GM19372 (cell line): Measurements from ENCODE around the gene ELAVL4.

ENCODE experiments used
- ATAC-seq: cut with Tn5 transposase; IDR thresholded peaks from one replicate; pipeline ENCODE4 v1.9.1; 2021; ENCODE audit warnings: mild to moderate bottlenecking, low read depth, moderate library complexity; ENCODE audit not compliant: unreplicated experiment

Gene ELAVL4

DNA sequence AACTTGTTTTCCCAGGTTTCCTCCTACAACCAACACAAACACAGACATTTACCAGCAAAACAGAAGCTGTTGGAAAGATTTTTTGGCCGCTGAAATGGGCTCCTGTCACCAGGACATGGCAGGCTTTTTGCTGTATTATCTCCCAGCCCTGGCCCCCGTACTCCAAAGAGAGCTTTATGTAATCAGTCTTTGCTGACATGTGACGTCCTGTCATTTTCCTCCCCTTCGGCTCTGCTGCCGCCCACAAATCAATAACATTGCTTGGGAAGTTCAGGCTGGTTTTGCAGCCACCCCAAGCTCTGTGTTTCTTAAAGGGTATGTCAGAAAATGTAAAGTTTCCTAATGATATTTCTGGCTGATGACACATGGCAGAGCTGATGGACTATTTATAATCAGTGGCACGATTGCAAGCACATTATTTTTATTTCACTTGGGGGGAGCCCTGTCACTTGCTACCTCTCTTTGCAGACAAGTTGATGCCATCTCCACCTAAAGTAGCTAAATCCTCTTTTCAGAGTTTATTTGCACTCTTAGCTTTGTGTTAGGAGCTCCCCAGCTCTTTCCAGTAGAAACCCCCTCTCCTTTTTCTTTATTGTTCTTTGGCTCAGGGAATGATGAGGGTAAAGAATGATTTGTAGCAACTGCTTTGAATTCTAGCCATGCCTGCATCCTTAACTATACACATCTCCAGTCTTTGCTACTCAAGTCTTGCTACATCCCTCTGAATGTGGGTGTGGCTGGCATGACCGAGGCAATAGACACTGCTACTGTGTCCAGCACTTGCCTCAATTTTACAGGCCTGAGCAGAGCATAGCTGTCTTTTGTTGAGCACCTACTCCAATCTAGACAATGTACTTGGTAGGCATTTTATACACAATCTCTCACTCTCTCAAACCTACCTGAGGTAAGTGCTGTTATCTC lies 67.3 kb downstream of the ELAVL4 start:
- no peak for ATAC-seq

DNA sequence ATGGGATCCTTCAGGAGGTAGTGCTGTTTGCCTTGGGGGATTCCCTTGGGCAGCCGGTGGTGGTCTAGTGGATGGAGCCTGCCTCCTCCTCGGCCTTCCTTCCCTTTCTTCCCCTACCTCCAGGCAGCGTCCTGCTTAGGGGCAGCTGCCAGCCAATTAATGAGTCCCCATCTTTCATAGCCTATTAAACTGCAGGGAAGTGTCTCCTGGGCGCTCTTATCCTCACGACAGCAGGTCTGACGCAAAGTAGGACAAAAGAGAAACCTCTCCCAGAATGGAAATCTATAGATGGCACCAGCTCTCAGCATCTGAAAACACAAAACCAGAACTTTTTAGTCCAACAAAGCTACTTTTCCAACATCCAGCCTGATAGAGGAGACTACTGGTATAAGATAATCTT lies 69.3 kb downstream of the ELAVL4 start:
- ATAC-seq: no peak

- ATAC-seq: no peak
Measured at GRCh38 chr1:50179639-50180038, 70.9 kb downstream of the ELAVL4 start.

GRCh38 chr1:50180367-50180766 lies 71.6 kb downstream of the ELAVL4 start:
- ATAC-seq: no peak

GRCh38 chr1:50181027-50181663 lies 72.4 kb downstream of the ELAVL4 start:
- no peak for ATAC-seq

GRCh38 chr1:50183378-50184133 lies 74.8 kb downstream of the ELAVL4 start:
- no peak for ATAC-seq

DNA sequence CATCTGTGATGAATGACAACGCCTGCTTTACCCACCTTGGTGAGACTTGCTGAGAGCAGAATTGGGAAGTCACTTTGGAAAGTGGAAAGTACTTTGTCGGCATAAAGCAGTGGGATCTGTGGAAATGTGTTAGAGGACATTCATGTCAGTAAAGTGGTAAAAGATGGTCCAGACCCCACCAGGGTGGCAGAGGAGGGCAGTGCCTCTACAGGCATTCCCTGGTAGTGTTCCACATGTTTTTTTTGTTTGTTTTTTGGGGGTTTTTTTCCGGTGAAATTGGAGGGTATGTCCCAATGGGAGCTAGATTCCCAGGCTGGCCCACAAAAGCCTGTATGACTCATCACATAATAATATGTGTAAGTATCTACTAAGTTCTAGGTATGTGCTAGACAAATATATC lies 80.6 kb downstream of the ELAVL4 start:
- ATAC-seq: no peak

- no peak for ATAC-seq
Measured at GRCh38 chr1:50193002-50193401, 84.3 kb downstream of the ELAVL4 start.

DNA sequence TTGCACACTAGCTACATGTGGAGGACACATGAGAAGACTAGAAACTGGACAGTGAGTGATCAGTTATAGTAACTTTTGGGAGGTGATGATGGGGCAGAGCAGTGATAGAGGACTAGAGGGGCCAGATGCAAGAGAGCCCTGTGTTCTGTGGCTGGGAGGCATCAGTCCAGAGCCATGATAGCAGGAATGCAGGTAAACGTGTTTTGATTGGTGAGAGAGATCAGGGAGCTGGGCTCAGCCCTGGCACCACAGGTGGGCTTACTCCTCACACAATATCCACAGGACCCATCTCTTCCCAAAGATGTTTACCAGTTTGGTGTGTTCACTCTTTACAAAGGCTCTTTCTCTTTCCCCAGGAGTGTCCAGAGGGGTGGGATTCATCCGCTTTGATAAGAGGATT lies 86.5 kb downstream of the ELAVL4 start:
- no peak for ATAC-seq

GRCh38 chr1:50196081-50196480 lies 87.4 kb downstream of the ELAVL4 start:
- no peak for ATAC-seq

- ATAC-seq: no peak
Measured at GRCh38 chr1:50197216-50197615, 88.5 kb downstream of the ELAVL4 start.

DNA sequence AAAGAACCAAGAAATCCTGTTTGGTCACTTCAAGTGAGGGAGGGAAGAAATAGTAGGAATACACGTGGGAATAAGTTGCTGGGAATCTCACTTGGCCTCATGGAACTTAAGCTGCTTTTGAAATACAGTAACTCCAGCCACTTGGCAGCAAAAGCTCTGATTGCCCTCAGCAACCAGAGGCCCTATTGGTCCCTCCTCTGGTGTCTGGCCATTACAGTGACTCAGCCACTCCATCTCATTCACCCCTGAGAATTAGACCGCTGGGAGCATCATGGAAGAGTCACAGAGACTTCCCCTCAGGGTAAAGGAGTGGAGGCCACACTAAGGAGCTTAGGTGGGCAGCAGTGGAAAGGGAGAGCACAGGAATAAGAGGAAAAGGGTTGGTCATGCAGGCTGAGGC lies 99.6 kb downstream of the ELAVL4 start:
- no peak for ATAC-seq

DNA sequence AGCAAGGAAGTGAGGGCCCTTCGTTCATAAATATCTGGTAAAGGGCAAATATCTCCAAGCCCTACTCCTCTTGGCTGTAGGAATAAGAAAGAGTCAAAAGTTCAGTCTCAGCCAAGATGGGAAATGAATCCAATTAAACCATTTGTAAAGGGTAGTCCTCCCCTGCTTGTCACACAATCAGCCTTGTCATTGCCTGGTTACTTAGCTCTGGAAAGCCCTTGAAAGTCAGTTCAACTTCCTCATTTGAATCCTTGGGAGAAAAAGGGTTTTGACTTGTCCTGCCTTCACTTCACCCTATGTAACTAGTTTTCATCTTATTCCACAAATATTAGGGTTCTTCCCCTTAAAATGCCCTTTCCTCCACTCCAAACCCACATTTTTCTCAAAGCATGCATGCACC lies 100.0 kb downstream of the ELAVL4 start:
- no peak for ATAC-seq

DNA sequence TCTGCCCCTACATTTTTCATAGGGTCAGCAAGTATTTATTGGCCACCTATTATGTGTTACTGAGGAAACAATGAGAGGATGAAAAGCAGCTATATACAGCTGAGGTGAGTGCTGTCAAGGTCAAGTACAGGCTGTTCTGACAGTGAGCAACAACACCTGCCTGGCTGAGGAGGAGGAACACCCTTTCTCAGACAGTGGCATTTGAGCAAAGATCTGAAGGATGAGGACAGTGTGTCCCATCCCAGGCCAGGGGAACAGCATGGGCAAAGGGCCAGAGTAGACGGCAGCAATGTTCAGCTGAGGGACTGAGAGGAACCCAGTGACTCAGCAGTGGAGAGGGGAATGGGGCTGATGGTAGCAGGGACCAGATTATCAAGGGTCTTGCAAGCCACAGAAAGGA lies 101.0 kb downstream of the ELAVL4 start:
- ATAC-seq: no peak

GRCh38 chr1:50213505-50213904 lies 104.8 kb downstream of the ELAVL4 start:
- ATAC-seq: no peak

DNA sequence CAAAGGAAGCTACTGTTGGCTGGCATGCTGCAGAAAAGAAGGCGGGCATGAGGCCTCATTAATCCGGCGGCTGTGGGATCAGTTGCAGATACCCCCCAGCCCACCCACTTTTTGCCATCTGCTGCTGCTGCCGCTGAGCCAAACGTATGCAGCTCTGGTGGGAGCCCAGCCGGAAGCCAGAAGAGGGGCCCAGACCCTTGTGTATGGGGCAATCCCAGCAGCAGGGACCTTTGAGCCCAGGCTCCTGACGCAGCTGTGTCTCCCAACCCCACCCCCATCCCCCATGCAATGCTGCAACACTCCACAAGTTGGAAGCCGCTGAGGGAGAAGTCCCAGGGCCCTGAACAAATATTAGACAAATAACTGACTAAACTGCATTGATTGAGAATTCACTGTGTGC lies 106.0 kb downstream of the ELAVL4 start:
- ATAC-seq: no peak

- no peak for ATAC-seq
Measured at GRCh38 chr1:50218344-50219120, 109.8 kb downstream of the ELAVL4 start.

DNA sequence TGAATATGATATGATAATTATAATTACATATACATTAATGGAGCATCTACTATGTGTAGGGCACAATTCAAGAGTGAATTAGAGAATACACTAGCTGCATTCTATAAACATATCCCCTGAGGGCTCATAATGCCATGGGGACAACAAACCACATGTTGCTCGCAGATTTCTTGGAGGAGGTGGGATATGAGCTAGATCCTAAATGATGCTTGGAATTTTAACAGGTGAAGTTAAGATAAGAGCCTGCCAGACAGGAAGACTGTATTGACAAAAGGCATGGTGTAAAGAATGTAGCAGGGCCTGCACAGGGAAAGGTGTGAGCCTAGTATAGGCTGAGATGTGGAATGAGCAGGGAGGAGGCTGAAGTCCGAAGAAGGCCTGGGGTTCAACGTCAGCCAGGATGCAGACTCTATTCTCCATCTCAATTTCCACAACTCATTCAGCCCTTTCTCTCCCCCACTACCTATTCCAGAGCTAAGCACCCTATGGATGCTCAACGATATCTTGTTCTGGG lies 120.2 kb downstream of the ELAVL4 start:
- no peak for ATAC-seq

GRCh38 chr1:50231209-50231608 lies 122.5 kb downstream of the ELAVL4 start:
- ATAC-seq: no peak

DNA sequence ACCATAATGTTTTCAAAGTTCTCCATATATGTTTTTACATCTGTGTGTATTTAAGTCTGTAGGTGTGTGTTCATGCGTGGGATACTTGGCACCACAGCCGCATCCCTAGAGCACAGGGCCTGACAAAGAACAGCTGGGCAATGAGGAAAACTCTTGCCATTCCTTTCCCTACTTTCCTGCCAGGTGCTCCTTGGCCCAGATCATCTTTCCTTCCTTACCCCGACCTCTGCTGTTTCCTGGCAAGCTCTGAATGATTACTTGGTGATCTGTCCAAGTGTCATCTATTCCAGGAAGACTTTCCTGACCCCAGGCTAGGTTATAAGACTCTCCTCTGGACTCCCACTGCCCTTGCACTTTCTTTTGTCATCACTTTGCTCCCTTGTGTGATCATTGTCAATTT lies 123.6 kb downstream of the ELAVL4 start:
- ATAC-seq: no peak
